H9 (cell line): ENCODE results near the gene DDX27. TPM values are rescaled to one million over a fixed set of nuclear protein-coding genes. Genes with fewer than 3 reads are reported as not detected.

Experiments
- DNase-seq: peaks from one replicate; pipeline ENCODE4 v3.0.0-alpha.2; 2017
- H2AFZ ChIP-seq: one replicate; pipeline ENCODE4 v1.6.1; 2013; ENCODE audit warnings: mild to moderate bottlenecking, low read length, control low read depth, moderate library complexity
- H2AK5ac ChIP-seq: 2 replicates; pipeline ENCODE4 v1.6.1; 2013; ENCODE audit warnings: low read length, control low read depth, mixed read lengths; ENCODE audit not compliant: insufficient read length
- H2BK120ac ChIP-seq: one replicate; pipeline ENCODE4 v1.6.1; 2013; ENCODE audit warnings: low read depth, mild to moderate bottlenecking, low read length, control low read depth, inconsistent platforms; ENCODE audit not compliant: poor library complexity, severe bottlenecking
- H2BK12ac ChIP-seq: 2 replicates; pipeline ENCODE4 v1.6.1; 2013; ENCODE audit warnings: low read length, control low read depth, mixed read lengths, low read depth; ENCODE audit not compliant: insufficient read length
- H2BK15ac ChIP-seq: 2 replicates; pipeline ENCODE4 v1.6.1; 2013; ENCODE audit warnings: low read depth, low read length, control low read depth
- H2BK20ac ChIP-seq: one replicate; pipeline ENCODE4 v1.6.1; 2013; ENCODE audit warnings: low read depth, mild to moderate bottlenecking, low read length, control low read depth, inconsistent platforms; ENCODE audit not compliant: poor library complexity, severe bottlenecking
- H2BK5ac ChIP-seq: 2 replicates; pipeline ENCODE4 v1.6.1; 2013; ENCODE audit warnings: low read length, control low read depth, mixed read lengths; ENCODE audit not compliant: insufficient read length
- H3K14ac ChIP-seq: 2 replicates; pipeline ENCODE4 v1.6.1; 2013; ENCODE audit warnings: low read length, control low read depth; ENCODE audit not compliant: insufficient read depth
- H3K18ac ChIP-seq: 2 replicates; pipeline ENCODE4 v1.6.1; 2013; ENCODE audit warnings: low read depth, mild to moderate bottlenecking, mixed read lengths, low read length, control low read depth; ENCODE audit not compliant: insufficient read length
- H3K23ac ChIP-seq: 2 replicates; pipeline ENCODE4 v1.6.1; 2013; ENCODE audit warnings: low read length, control low read depth, mixed read lengths, low read depth; ENCODE audit not compliant: insufficient read length
- H3K23me2 ChIP-seq: 2 replicates; pipeline ENCODE4 v1.6.1; 2013; ENCODE audit warnings: low read depth, mild to moderate bottlenecking, mixed read lengths, low read length, control low read depth; ENCODE audit not compliant: insufficient read length, poor library complexity, severe bottlenecking
- H3K27ac ChIP-seq: 2 replicates; pipeline ENCODE4 v1.5.1; 2013; ENCODE audit warnings: low read length, control low read depth, mixed read lengths, low read depth; ENCODE audit not compliant: insufficient read length
- H3K27me3 ChIP-seq: 2 replicates; pipeline ENCODE4 v1.6.1; 2013; ENCODE audit warnings: low read length, control low read depth, inconsistent platforms; ENCODE audit not compliant: insufficient read depth
- H3K4ac ChIP-seq: 2 replicates; pipeline ENCODE4 v1.6.1; 2013; ENCODE audit warnings: low read depth, mild to moderate bottlenecking, control low read depth, inconsistent platforms, low read length, moderate library complexity
- H3K4me1 ChIP-seq: 2 replicates; pipeline ENCODE4 v1.6.1; 2013; ENCODE audit warnings: low read length, control low read depth, inconsistent platforms; ENCODE audit not compliant: insufficient read depth
- H3K4me2 ChIP-seq: 2 replicates; pipeline ENCODE4 v1.6.1; 2013; ENCODE audit warnings: low read length, control low read depth, mixed read lengths; ENCODE audit not compliant: insufficient read length, insufficient read depth
- H3K56ac ChIP-seq: 2 replicates; pipeline ENCODE4 v1.6.1; 2013; ENCODE audit warnings: low read depth, mild to moderate bottlenecking, mixed read lengths, low read length, control low read depth; ENCODE audit not compliant: insufficient read length
- H3K79me1 ChIP-seq: 2 replicates; pipeline ENCODE4 v1.6.1; 2013; ENCODE audit warnings: low read depth, mild to moderate bottlenecking, moderate library complexity, low read length, control low read depth, inconsistent platforms; ENCODE audit not compliant: insufficient read depth, poor library complexity, severe bottlenecking
- H3K79me2 ChIP-seq: 2 replicates; pipeline ENCODE4 v1.6.1; 2013; ENCODE audit warnings: low read length, control low read depth, inconsistent platforms; ENCODE audit not compliant: insufficient read depth
- H3K9ac ChIP-seq: 2 replicates; pipeline ENCODE4 v1.6.1; 2013; ENCODE audit warnings: low read length, control low read depth, mixed read lengths; ENCODE audit not compliant: insufficient read length; ENCODE audit errors: extremely low read depth
- H3K9me3 ChIP-seq: one replicate; pipeline ENCODE4 v1.6.1; 2013; ENCODE audit warnings: low read depth, low read length, inconsistent platforms; ENCODE audit not compliant: control insufficient read depth
- H3T11ph ChIP-seq: one replicate; pipeline ENCODE4 v1.6.1; 2013; ENCODE audit warnings: mild to moderate bottlenecking, low read length, control low read depth, inconsistent platforms
- H4K20me1 ChIP-seq: one replicate; pipeline ENCODE4 v1.6.1; 2013; ENCODE audit not compliant: control insufficient read depth, insufficient read length, insufficient read depth
- H4K5ac ChIP-seq: 2 replicates; pipeline ENCODE4 v1.6.1; 2013; ENCODE audit warnings: low read depth, mild to moderate bottlenecking, mixed read lengths, low read length, control low read depth; ENCODE audit not compliant: insufficient read length
- H4K8ac ChIP-seq: replicated peaks from 2 replicates; pipeline ENCODE4 v1.6.1; 2013; ENCODE audit warnings: low read length, control low read depth, mixed read lengths, low read depth; ENCODE audit not compliant: insufficient read length
- H4K91ac ChIP-seq: 2 replicates; pipeline ENCODE4 v1.6.1; 2013; ENCODE audit warnings: low read depth, mild to moderate bottlenecking, moderate library complexity, mixed read lengths, low read length, control low read depth; ENCODE audit not compliant: insufficient read length
- H3K27ac Mint-ChIP-seq, 3 experiments: 2 replicates in 2 of 3; 3 replicates in 1 of 3; pipeline ENCODE4 v1.8.0; 2020 to 2021; ENCODE audit warnings: mixed read lengths in 3 of 3, mild to moderate bottlenecking in 1 of 3, moderate library complexity in 1 of 3
- H3K27me3 Mint-ChIP-seq: 2 replicates; pipeline ENCODE4 v1.8.0; 2021; ENCODE audit warnings: low read depth, mild to moderate bottlenecking, moderate library complexity, mixed read lengths
- H3K36me3 Mint-ChIP-seq, 3 experiments: 2 replicates in 2 of 3; 3 replicates in 1 of 3; pipeline ENCODE4 v1.8.0; 2020 to 2021; ENCODE audit warnings: low read depth in 3 of 3, mixed read lengths in 3 of 3; ENCODE audit not compliant: insufficient read depth in 1 of 3
- H3K4me1 Mint-ChIP-seq, 2 experiments: 2 replicates each; pipeline ENCODE4 v1.8.0; 2020; ENCODE audit warnings: mixed read lengths in 2 of 2
- H3K4me3 Mint-ChIP-seq, 2 experiments: 2 replicates in 1 of 2; 3 replicates in 1 of 2; pipeline ENCODE4 v1.8.0; 2020 to 2021; ENCODE audit warnings: mild to moderate bottlenecking in 2 of 2, mixed read lengths in 2 of 2, moderate library complexity in 1 of 2
- H3K9me3 Mint-ChIP-seq, 2 experiments: 2 replicates in 1 of 2; 3 replicates in 1 of 2; pipeline ENCODE4 v1.8.0; 2020; ENCODE audit warnings: mild to moderate bottlenecking in 2 of 2, mixed read lengths in 2 of 2, moderate library complexity in 1 of 2
- CTCF ChIP-seq: fragments of 200-600 bp; sonication (generic); conservative IDR thresholded peaks from 3 replicates; pipeline ENCODE4 v1.8.0; 2021; ENCODE audit warnings: antibody characterized with exemption, mild to moderate bottlenecking
- WGBS: extraction: QIAGEN DNeasy Blood & Tissue Kit; methylation state at CpG from one replicate; pipeline ENCODE4 v1.1.7; 2013; ENCODE audit warnings: missing lambda C conversion rate, low lambda C conversion rate, mixed read lengths; ENCODE audit not compliant: insufficient read length; ENCODE audit errors: extremely low coverage; 5-methylcytosine and 5-hydroxymethylcytosine counted together
- total RNA-seq: library from RNA; stranded (reverse); gene quantifications from 2 replicates; pipeline ENCODE4 v1.2.1, GENCODE V29; 2021

Gene DDX27
- total RNA-seq, 1 experiment from 2014 or later: 46.9 TPM

GRCh38 chr20:49281059-49281912 is 62.1 kb downstream of the DDX27 start:
- H3K79me2 ChIP-seq: peaks cover 75% of the 10 kb centered on the region
- H3K4me2 ChIP-seq: peak overlapping the region; percentile 100
- peaks cover 41% of the 10 kb centered on the region for H3K23me2 ChIP-seq
- no peak for TF ChIP-seq CTCF
- H4K5ac ChIP-seq: no peak overlapping the region
- no peak overlapping the region for H4K8ac ChIP-seq
- peak overlapping the region; percentile 87 for H3K27ac ChIP-seq
- no peak overlapping the region for H3K14ac ChIP-seq
- no peak overlapping the region for H2AFZ ChIP-seq
- H3K56ac ChIP-seq: no peak overlapping the region
- H3K9ac ChIP-seq: peak overlapping the region; percentile 99
- H3K9me3 Mint-ChIP-seq: peaks cover 24 to 37% of the 10 kb centered on the region in 2 experiments
- H2AK5ac ChIP-seq: no peak overlapping the region
- H2BK120ac ChIP-seq: no peak overlapping the region
- H2BK5ac ChIP-seq: no peak overlapping the region
- H3T11ph ChIP-seq: no peak overlapping the region
- peaks cover 61 to 73% of the 10 kb centered on the region in 2 experiments for H3K4me1 Mint-ChIP-seq
- no peak overlapping the region for H3K23ac ChIP-seq
- H3K27me3 Mint-ChIP-seq: peaks cover 19% of the 10 kb centered on the region
- H4K20me1 ChIP-seq: no peaks in the 10 kb centered on the region
- peak overlapping the region; percentile 99 for H3K4me3 Mint-ChIP-seq
- H3K27ac Mint-ChIP-seq: peak overlapping the region; percentile 92 to 99 (median 97); a peak in 6 of 7 replicates
- no CpG with 5 or more reads among the region's 13 CpGs for WGBS
- no peak overlapping the region for H3K18ac ChIP-seq
- H4K91ac ChIP-seq: no peak overlapping the region
- no peaks in the 10 kb centered on the region for H3K79me1 ChIP-seq
- H3K27me3 ChIP-seq: no peaks in the 10 kb centered on the region
- H3K36me3 Mint-ChIP-seq: peaks cover 79 to 87% (median 86%) of the 10 kb centered on the region in 3 experiments
- DNase-seq: peak; percentile 71
- no peak overlapping the region for H2BK12ac ChIP-seq
- no peak overlapping the region for H2BK20ac ChIP-seq
- no peak overlapping the region for H2BK15ac ChIP-seq
- H3K9me3 ChIP-seq: no peaks in the 10 kb centered on the region
- no peak overlapping the region for H3K4ac ChIP-seq
- H3K4me1 ChIP-seq: no peaks in the 10 kb centered on the region
